Stimulated activated CD4-positive, alpha-beta T cell treated with anti-CD3 and anti-CD28 coated beads, Interleukin-1b, Interleukin-23, amount 100 ng/mL, for 1 hour (primary cell): Measurements from ENCODE around the gene SH2D7.

Experiments
- DNase-seq, 2 donors: peaks; one replicate each; pipeline ENCODE4 v3.0.0-alpha.2; 2020; ENCODE audit warnings: low read depth in 2 of 2

The SH2D7 gene

GRCh38 chr15:78092261-78093041 lies at the start of gene SH2D7:
Gene SH2D7, plus strand, starts transcription at chr15:78092561. Its CDS starts 24 bp downstream, at chr15:78092585.
- DNase-seq, result no peak

DNA sequence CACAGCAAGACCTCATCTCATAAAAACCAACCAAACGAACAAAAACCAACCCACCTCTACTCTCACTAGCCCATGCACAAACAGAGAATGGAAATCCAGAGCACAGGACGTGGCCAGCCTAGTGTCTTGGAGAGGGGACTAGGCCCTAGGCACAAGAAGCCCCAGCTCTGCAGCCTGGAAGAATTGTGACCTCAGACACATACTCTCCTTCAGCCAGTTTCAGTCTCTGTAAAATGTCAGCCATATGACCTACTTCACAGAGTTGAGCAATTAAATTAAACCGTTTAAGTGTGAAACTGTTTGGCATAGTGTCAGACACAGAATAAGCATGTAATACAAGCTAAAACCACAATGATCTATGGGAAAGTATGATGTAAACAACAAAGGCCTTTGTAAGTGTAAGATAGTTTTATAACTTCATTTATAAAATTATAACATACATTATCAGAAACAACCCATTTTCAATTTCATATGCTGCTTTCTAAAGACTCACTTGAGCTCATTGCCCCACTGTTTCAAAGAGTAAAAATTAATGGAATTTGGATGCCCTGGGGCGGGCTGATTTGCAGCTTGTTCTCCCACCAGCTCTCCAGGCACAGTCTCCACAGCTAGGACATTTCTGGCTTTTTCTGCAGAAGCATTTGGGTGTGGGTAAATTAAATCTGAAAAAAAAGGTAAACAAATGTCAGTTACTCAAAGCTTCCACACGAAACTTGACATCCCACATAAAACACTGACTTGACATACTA lies 47.8 kb upstream of the SH2D7 start:
- DNase-seq, result no peak

DNA sequence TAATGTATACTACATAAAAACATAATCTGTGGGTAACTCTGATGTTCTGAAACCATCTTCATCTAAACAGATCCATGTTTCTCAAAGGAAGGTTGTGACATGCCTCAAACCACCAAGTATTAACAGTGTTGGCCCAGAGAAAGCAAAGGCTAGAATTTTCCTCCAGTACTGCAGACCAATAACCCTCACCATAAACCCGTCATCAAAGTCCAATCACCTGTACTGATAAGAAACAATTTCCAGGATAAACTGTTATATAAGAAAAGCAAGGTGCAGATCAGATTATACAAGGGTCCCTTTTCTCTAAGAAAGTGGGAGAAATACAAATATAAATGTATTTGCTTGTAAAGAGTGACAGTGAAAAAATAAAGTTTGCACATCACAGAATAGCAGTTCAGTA lies 47.2 kb upstream of the SH2D7 start:
- no peak for DNase-seq

- DNase-seq, result no peak
These were observed 45.5 kb upstream of the SH2D7 start for GRCh38 chr15:78046796-78047341.

DNA sequence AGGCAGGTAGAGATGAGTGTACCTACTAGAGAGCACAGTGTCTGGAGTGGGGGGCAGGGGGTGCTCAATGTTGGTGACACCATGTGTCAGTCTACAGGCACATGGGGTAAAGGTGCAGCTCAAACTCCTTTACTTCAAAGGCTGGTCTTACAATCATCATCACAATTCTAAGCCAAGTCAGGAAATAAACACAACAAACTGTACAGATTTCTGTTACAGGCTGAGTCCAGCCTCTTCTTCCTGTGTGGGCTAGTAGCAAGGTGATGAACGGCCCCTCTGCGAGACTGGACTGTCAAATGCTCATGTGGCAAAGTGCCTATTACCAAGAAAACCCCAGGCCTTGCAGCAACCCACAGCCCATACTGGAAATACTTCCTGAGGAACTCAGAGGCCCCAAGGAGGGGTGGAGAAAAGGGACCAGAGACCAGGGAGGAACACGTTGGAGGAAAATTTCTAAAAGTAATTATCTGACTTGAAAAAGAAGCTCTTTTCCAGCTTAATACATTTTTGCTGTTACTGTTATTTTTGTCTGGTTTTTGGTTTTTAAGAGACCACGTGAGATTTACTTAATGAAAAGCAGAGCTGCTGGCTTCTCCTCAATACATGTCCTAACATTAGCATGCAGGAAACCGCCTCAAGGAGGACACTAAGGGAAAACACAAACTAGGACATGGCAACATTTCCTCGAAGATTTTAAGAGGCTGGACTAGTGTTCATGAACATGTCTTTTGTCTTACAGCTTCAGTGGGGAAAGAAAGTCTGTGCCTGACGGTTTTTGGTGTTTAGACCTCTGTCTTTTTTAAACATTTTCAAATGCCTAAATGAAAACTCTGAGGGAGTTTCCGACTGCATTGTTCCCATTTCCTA lies 44.4 kb upstream of the SH2D7 start:
- no peak for DNase-seq

DNA sequence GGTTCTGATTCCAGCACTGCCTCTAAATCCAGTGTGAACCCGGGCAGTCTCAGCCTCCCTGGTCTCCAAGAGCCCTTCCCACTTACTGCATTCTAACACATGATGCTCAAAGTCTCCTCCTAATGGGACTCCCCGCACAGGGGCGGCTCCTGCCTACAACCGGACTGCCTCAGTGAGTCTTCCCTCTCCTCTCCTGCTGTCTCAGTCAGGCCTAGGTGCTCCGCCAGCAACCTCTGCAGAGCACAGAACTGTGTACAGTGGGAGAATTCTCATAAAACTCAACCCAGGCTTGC lies 43.8 kb upstream of the SH2D7 start:
- DNase-seq, result no peak

DNA sequence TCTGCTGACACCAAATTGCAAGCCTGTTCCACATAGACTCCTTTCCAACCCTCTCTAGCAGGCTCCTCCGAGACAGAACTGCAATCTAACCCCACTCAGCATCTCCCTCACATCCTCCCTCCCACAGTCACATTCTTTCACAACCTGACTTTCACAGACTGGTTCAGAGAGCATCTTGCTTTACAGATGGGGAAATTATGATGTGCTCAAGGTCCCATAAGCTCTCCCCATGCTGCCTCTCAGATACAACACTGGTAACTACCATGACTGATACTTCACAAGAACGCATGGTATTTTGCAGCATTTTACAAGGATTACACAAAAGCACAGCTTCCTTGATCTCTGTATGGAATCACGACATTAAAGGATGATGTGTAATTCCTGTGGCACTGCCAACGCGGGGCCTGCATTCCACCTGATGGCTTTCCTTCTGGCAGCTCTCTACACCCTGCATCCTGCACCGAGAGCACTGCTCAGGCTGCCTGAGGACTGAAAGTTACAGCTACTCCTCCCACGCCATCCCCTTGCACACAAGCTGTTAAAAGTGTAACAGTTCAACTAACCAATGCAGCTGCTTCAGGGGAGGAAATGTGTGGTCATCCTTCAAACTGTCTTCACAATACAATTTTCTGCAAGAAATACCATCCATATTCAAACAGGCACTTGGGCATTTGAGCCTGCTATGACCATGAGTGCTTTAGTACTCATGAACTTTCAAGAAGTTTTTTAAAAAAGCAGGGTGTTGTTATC lies 42.5 kb upstream of the SH2D7 start:
- peak in 1 of 2 donors; percentile 28 for DNase-seq

DNA sequence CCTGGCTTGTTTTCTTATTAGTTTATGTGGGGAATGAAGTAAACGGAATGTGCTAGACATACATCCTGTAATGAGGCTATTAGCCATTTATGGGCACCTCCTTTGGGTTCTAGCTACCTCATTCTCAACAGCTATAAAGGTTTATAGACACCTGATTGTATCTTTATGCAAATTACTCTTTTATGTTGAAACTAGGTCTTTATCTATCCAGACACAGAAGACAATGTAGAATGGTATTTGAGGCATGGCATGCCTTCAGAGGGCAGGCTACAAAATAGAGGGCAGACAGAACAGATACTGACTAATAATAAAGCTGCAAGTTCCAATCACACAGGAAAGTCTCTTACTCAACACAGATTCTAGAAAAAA lies 41.9 kb upstream of the SH2D7 start:
- DNase-seq, result no peak

DNA sequence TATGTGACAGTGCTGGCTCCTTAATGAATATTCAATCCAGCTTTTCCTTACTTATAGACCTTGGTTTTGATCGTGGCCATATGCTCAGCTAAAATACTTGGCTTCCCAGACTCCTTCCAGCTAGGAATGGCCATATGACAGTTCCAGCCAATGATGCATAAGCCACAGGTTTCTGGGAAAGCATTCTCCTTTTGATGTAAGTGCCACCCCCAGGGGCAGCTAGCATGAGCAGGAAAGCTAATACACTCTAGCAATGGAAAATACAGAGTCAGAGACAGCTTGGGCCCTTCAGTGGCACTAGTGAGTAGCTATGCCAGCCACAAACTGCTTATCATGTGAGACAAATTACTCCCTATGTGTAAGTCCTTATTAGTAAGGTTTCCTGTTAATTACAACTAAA lies 41.5 kb upstream of the SH2D7 start:
- DNase-seq, result no peak

- DNase-seq, result no peak
These were observed 40.8 kb upstream of the SH2D7 start for GRCh38 chr15:78051596-78051995.

DNA sequence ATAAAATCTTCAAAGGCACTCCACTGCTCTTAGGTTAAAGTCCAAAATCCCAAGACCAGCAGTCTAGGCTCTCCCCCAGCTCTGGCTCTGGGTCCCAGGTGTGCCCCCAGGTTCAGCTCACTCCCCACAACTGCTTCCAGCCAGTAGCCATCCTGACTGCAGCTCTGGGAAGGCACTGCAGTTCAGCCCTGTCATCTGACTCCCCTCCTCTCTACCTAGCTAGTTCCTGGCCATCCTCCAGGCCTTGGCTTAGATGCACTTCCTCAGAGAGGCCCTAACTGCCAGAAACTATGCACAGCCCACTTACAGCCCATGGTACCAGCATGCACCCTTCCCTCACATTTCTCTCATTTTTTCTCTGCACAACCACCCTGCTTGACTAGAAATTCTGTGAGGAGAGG lies 40.4 kb upstream of the SH2D7 start:
- DNase-seq, result no peak

DNA sequence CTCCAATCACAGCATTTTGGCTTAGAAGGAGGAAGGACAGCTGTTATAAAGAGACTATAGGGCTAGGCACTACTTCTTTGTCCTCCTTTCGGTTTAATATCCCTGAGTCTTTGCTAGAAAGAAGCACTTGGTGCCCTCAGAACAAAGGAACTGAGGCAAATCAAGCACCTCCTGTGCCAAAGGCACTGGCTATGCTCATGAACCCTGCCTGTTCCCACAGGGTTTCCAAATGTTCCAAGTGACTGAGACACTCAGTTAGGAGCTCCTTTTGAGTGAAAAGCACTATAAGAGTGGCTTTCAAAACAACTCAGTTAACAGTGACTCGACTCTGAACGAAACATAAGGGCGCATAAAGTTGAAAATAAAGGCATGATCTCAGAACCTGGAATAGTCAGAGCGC lies 39.8 kb upstream of the SH2D7 start:
- no peak for DNase-seq

DNA sequence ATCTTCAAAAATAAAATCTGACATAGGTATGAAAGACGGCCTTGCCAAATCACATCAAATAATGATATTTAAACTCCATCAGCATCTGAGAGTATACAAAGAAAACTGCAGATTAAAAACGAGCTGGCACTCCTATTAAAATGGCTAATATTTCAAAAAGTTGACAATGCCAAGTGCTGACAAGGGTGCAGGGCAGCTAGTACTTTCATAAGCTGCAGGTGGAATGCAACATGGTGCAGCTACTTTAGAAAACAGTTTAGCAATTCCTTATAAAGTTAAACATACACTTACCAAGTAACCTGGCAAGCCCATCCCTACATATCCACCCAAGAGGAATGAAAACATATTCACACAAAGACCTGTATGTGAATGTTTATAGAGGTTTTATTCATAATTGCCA lies 37.8 kb upstream of the SH2D7 start:
- no peak for DNase-seq

DNA sequence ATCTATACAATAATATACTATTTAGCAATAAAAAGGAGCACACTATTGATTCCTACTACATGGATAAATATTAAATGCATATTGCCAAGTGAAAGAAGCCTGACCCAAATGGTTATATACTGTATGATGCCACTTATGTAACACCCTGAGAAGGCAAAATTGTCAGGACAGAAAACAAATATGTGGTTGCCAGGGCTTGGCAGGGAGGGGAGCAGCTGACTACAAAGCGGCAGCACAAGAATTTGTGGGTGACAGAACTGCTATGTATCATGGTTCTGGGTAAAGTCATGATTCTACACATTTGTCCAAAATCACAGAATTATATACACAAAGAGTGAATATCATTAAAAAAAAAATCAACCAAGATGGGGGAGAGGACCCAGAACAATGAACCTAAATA lies 37.4 kb upstream of the SH2D7 start:
- no peak for DNase-seq

DNA sequence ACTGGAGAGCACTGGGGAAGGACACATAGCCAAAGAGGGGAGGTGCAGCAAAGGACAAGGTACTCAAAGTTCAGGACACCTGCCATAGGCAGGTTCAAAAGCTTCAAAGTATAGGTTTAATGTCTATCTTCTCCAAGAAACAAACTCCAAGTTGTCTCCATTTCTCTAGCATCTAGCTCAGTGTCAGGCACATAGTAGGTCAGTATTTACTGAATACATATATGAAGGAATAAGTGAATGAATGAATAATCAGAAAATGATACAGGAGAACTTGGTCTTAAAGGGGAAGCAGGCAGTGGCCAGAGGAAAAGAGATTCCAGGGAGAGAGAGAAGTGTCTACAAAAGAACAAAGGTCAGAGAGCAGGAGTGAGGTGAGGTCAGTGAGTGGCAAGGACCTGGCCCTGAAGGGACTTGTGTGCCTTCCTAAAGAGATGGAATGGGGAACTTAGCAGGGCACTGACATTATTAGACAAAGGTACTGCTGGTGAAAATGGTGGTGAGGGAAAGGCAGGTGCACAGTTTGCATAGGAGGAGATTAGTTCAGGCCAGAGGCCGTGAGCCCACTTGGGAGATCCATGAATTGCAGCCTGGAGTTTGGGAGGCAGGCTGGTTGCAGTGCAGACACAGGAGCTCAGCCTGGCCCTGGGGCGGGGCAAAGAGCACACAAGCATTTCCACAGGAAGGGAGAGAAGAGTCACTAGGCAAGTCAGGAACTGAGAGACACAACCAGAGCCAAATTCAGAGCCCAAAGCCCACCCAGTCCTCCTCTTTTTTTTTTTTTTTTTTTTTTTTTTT lies 36.2 kb upstream of the SH2D7 start:
- no peak for DNase-seq

- DNase-seq, result no peak
These were observed 35.6 kb upstream of the SH2D7 start for GRCh38 chr15:78056714-78057269.

DNA sequence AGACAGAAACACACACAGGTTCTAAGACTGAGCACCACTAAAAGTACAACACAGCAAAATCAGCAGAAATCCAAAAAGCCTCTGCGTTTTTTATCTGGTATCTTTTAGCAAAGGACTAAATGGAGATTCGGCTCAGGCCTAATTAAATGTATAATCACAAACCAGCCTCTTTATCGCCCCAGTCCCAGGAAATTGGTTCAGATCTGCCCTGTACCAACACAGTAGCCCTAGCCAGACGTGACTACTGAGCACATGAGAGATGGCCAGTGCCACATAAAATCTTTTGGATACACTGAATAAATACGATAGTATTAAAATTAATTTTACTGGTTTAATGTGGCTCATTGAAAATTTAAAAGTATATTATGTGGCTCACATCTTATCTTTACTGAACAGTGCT lies 34.6 kb upstream of the SH2D7 start:
- DNase-seq, result no peak

DNA sequence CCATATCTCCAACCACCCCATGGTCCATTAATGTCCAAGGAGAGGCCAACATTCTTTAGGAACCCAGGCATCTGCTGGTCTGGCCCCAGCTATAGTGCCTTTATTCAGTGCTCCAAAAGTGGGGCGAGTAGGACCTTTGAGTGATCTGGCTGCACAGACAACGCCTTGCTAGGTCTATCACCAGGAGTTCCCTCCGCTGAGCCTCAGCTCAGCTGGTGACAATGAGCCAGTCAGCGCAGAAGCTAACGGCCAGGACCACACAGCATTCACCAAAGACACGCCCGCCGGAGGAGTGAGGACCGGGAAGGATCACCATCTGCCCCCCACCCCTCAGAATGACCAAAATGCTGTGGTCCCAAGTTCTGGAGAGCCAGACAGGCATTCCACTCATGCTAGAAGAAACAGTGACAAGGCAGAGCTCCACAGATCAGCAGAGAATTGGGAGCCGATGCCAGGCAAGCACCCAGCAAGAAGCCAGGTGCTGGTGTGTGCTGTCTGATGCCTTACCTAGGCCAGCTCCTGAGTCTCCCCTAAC lies 33.9 kb upstream of the SH2D7 start:
- no peak for DNase-seq

GRCh38 chr15:78059110-78059839 lies 33.1 kb upstream of the SH2D7 start:
- DNase-seq, result no peak

GRCh38 chr15:78060232-78060631 lies 32.1 kb upstream of the SH2D7 start:
- no peak for DNase-seq
